ENCODE data around the gene FOXE1.
A peak's percentile ranks its signal among the peaks of the same experiment; 100 is the strongest.

FOXE1 gene

DNA sequence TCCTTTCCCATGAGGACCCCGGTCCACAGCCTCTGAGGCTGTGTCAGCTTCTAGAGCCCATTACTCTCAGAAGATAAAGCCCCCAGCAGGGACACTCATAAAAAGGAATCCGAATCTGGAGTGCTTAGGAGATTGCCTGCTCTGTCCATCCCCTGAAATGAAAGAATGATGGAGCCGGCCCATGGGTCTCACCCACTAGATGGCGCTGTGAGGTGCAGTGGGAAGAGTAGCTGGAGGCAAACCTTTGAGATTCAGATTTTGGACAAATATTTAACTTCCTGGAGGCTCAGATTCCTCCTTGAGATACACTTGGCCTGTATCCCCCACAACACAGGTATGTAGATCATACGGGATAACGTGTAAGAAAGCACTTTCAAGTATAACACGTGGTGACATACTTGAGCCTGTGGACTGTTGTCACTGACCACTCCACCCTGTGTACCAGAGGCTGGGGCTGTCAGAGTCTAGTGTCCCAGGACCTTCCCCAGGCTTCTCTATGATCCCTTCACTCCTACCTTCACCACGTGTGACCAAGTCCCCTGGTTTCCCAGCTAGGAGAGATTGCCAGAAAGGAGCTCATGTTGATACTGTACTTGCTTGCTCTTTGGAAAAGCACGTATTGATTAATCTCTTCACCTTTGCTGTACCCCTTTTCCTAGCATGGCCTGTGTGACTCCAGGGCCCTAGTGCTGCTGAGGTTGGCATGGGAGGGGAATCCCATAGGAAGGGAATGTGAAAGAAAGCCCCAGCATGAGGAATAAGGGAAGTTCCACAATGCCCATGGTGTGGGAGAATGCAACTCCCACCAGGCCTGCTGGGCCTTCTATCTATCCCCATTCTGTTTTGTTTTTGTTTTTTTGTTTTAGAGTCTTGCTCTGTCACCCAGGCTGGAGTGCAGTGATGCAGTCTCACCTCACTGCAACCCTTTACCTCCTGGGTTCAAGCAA is 37.2 kb downstream of the FOXE1 start:
- peak; percentile 16 to 32 for DNase-seq (ENCODE audit: low read depth in 2 of 2)
- H3K4me3 ChIP-seq (replicated peaks in 1 of 2; ENCODE audit: low read depth in 2 of 2, low read length in 2 of 2) = no peak overlapping the region
- peak; percentile 80 for TF ChIP-seq CTCF (IDR thresholded peaks at IDR 0.05; ENCODE audit: low read depth, low read length)

DNA sequence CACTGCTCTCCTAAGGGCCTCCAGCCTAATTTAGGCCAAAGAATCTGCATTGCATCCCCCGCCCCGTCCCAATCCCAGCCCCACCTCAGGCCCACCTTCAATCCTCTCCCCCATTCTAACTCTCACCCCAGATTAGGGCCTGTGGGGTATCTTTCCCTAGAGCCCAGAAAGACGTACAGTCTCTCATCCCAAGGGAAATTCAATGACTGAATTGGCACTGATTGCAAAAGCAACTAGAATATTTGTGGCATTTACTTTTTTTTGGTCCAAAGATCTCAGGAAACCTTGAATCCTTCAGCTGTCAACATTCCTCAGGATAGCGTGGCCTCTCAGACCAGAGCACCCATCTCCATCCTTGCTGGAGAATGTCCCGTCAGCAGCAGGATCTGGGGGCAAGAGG is 38.7 kb downstream of the FOXE1 start:
- TF ChIP-seq CTCF (IDR thresholded peaks at IDR 0.05; ENCODE audit: low read depth, low read length) = no peak
- peak in 1 of 2 donors; percentile 34 for DNase-seq (ENCODE audit: low read depth in 2 of 2)

GRCh38 chr9:97892421-97892820 is 39.4 kb downstream of the FOXE1 start:
- no peak for TF ChIP-seq CTCF (IDR thresholded peaks at IDR 0.05; ENCODE audit: low read depth, low read length)

More for the DNA sequence above, 38.7 kb downstream of the FOXE1 start:
- no peak overlapping the region for H3K4me3 ChIP-seq (replicated peaks in 1 of 2; ENCODE audit: low read depth in 2 of 2, low read length in 2 of 2)

DNA sequence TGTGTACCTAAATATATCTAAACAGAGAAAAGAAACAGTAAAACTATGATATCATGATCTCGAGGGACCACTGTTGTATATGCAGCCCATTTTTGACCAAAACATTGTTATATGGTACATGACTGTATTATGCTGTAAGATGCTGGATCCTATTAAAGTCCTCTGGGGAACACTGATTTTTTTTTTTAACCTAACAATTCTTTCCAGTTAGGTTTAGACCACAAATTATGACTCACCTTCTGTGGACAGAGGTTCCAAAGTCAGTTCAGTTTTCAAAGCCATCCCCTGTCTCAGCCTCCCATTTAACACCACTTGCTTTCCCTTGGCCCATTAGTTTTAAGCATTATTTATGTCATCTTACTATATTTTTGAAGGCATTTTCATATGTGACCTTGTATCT is 42.2 kb downstream of the FOXE1 start:
- TF ChIP-seq CTCF (IDR thresholded peaks at IDR 0.05; ENCODE audit: low read depth, low read length) = no peak
- no peak for DNase-seq (ENCODE audit: low read depth in 2 of 2)
- no peak overlapping the region for H3K4me3 ChIP-seq (replicated peaks in 1 of 2; ENCODE audit: low read depth in 2 of 2, low read length in 2 of 2)

More at GRCh38 chr9:97892421-97892820, 39.4 kb downstream of the FOXE1 start:
- H3K4me3 ChIP-seq (replicated peaks in 1 of 2; ENCODE audit: low read depth in 2 of 2, low read length in 2 of 2) = no peak overlapping the region
- no peak for DNase-seq (ENCODE audit: low read depth in 2 of 2)

DNA sequence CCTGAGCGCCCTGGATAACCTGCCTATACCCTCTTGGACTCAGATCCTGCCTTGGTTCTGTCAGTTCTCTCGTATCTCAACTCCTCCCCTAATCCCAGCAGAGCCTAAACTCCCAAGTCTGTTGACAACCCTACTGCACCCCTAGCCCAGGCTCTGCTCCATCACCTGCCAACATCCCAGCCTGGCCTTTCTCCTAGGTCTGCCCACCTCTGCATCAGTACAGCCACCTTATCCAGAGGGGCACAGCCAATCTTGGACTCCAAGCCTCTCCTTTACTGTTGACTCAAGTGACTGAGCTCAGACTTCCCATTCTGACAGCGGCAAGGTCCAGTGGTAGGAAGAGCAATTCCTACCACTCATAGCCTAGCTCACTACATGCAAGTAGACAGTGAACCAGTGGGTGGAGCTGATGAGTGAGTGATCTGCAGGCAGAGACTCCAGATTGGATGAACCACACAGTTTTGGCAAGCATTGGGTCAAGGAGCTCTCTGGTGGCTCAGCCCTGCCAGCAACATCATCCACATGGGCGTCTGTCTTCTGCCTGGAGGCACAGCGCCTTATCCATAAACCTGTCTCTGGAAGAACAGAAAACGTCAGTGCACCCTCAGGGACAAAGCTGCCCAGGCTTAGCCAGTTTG is 42.8 kb downstream of the FOXE1 start:
- DNase-seq (ENCODE audit: low read depth in 2 of 2) = peak; percentile 16 to 29
- peak; percentile 19 for TF ChIP-seq CTCF (IDR thresholded peaks at IDR 0.05; ENCODE audit: low read depth, low read length)
- H3K4me3 ChIP-seq (replicated peaks in 1 of 2; ENCODE audit: low read depth in 2 of 2, low read length in 2 of 2) = no peak overlapping the region

DNA sequence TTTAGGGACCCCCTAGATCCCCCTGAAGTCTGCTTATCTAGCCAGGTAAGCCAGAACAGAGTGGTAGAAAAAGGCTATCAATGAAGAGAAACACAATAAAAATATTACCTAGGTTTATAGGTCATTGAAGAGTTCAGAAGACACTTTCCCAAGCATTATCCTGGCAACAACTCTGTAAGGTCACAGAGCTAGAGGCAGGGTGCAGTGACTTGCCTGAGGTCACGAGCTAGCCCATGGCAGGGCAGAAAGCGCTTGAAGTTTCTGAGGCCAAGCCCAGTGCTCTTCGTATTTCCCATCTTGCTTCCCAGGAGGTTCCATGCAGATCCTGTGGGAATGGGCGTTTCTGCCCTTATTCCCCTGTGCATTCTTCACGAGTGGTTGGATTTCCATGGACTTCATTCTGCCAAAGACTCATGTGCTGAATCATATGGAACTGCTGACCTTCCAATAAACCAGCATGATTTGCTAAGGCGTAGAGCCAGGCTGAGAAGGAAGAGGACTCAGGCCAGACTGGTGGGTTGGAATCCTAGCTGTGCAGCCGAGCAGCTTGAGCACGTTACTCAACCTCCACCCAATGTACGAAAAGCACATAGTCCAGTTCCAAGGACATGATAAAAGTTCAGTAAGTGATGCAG is 47.2 kb downstream of the FOXE1 start:
- peak; percentile 59 to 80 for DNase-seq (ENCODE audit: low read depth in 2 of 2)
- no peak for TF ChIP-seq CTCF (IDR thresholded peaks at IDR 0.05; ENCODE audit: low read depth, low read length)
- H3K4me3 ChIP-seq (replicated peaks in 1 of 2; ENCODE audit: low read depth in 2 of 2, low read length in 2 of 2) = no peak overlapping the region
